ENCODE data around the gene PXMP2.

GRCh38 chr12:132660996-132661395 lies 26.4 kb upstream of the PXMP2 start:
- TF ChIP-seq CTCF (IDR thresholded peaks at IDR 0.05) (no peak), POLR2A (IDR thresholded peaks at IDR 0.05) (no peak)

Data from uterus (tissue), 2 donors.